Ishikawa (cell line): ENCODE measurements around the gene CACHD1.

Experiments
- CEBPB ChIP-seq: IDR thresholded peaks from 2 replicates; pipeline ENCODE4 v1.6.1; 2012
- CREB1 ChIP-seq: IDR thresholded peaks from 2 replicates; pipeline ENCODE4 v1.6.1; 2012; ENCODE audit warnings: low read depth
- EGR1 ChIP-seq: IDR thresholded peaks from 2 replicates; pipeline ENCODE4 v1.6.1; 2012
- EP300 ChIP-seq: IDR thresholded peaks from 2 replicates; pipeline ENCODE4 v1.6.1; 2012; ENCODE audit warnings: borderline replicate concordance
- FOXM1 ChIP-seq: IDR thresholded peaks from 2 replicates; pipeline ENCODE4 v1.6.1; 2012; ENCODE audit warnings: low read depth, borderline replicate concordance
- NFIC ChIP-seq: IDR thresholded peaks from 2 replicates; pipeline ENCODE4 v1.6.1; 2012
- RAD21 ChIP-seq: IDR thresholded peaks from 2 replicates; pipeline ENCODE4 v1.6.1; 2012; ENCODE audit warnings: low read depth
- TAF1 ChIP-seq: IDR thresholded peaks from 2 replicates; pipeline ENCODE4 v1.6.1; 2012; ENCODE audit warnings: low read depth, mild to moderate bottlenecking
- TCF12 ChIP-seq: IDR thresholded peaks from 2 replicates; pipeline ENCODE4 v1.6.1; 2012; ENCODE audit warnings: low read depth
- TEAD4 ChIP-seq: IDR thresholded peaks from 2 replicates; pipeline ENCODE4 v1.6.1; 2012
- YY1 ChIP-seq: IDR thresholded peaks from 2 replicates; pipeline ENCODE4 v1.6.1; 2012; ENCODE audit warnings: low read depth
- ZBTB7A ChIP-seq: IDR thresholded peaks from 2 replicates; pipeline ENCODE4 v1.6.1; 2012; ENCODE audit warnings: low read depth
- TF ChIP-seq, protein P1 (sequence below): IDR thresholded peaks from 2 replicates; pipeline ENCODE4 v1.6.1; 2012
- TF ChIP-seq, protein P2 (sequence below): IDR thresholded peaks from 2 replicates; pipeline ENCODE4 v1.6.1; 2012; ENCODE audit warnings: low read depth, mild to moderate bottlenecking
- TF ChIP-seq, protein P3 (sequence below): IDR thresholded peaks from 2 replicates; pipeline ENCODE4 v1.6.1; 2012

CACHD1 gene

DNA sequence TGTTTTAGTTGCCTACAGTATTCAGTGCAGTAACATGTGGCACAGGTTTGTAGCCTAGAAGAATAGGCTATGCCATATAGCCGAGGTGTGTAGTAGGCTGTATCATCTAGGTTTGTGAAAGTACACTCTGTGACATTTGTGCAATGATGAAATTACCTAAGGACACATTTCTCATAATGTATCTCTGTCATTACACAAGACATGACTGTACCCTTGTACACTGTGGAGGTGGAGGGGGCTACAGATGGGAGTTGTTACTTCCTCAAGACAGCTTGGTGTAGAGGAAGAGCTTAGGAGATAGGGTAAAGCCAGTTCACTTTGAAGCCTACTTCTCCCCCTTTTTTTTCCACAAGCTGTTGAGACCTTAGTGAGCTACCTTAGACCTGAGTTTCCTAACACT, 215.3 kb downstream of the CACHD1 start:
- TF ChIP-seq, protein P1, sequence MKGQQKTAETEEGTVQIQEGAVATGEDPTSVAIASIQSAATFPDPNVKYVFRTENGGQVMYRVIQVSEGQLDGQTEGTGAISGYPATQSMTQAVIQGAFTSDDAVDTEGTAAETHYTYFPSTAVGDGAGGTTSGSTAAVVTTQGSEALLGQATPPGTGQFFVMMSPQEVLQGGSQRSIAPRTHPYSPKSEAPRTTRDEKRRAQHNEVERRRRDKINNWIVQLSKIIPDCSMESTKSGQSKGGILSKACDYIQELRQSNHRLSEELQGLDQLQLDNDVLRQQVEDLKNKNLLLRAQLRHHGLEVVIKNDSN: no peak
- TF ChIP-seq CREB1 (no peak), CEBPB (no peak), TAF1 (no peak), NFIC (no peak), EP300 (no peak), FOXM1 (no peak), ZBTB7A (no peak), RAD21 (no peak), TEAD4 (no peak), YY1 (no peak), TCF12 (no peak), EGR1 (no peak)
- TF ChIP-seq, protein P2, sequence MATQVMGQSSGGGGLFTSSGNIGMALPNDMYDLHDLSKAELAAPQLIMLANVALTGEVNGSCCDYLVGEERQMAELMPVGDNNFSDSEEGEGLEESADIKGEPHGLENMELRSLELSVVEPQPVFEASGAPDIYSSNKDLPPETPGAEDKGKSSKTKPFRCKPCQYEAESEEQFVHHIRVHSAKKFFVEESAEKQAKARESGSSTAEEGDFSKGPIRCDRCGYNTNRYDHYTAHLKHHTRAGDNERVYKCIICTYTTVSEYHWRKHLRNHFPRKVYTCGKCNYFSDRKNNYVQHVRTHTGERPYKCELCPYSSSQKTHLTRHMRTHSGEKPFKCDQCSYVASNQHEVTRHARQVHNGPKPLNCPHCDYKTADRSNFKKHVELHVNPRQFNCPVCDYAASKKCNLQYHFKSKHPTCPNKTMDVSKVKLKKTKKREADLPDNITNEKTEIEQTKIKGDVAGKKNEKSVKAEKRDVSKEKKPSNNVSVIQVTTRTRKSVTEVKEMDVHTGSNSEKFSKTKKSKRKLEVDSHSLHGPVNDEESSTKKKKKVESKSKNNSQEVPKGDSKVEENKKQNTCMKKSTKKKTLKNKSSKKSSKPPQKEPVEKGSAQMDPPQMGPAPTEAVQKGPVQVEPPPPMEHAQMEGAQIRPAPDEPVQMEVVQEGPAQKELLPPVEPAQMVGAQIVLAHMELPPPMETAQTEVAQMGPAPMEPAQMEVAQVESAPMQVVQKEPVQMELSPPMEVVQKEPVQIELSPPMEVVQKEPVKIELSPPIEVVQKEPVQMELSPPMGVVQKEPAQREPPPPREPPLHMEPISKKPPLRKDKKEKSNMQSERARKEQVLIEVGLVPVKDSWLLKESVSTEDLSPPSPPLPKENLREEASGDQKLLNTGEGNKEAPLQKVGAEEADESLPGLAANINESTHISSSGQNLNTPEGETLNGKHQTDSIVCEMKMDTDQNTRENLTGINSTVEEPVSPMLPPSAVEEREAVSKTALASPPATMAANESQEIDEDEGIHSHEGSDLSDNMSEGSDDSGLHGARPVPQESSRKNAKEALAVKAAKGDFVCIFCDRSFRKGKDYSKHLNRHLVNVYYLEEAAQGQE: no peak
- TF ChIP-seq, protein P3, sequence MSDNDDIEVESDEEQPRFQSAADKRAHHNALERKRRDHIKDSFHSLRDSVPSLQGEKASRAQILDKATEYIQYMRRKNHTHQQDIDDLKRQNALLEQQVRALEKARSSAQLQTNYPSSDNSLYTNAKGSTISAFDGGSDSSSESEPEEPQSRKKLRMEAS: no peak

DNA sequence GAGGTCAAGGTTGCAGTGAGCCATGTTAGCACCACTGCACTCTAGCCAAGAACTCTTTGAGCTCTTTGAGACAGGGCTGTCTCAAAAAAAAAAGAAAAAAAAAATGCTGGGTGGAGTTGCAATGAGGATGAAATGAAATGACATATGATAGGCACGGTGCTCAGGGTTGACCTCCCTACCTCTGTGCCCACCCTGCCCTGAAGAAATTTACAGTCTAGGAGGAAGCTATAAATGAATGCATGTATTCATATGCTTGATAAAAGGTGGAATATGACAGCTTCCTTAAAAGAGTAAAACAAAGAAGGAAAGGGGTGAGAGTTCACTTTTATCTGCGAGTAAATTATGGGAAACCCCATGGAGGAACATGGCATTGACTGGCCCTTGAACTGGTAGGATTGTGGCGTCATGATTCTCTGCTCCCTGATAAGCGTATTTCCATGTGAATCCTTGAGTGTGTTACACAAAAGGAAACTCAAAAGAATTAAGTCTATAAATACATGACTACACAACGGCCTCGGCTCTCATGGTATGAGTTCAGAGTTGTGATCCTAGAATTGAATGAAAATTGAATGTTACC, 215.9 kb downstream of the CACHD1 start:
- no peak for TF ChIP-seq TEAD4
- TF ChIP-seq, protein P1: no peak
- TF ChIP-seq NFIC: no peak
- TF ChIP-seq RAD21: no peak
- TF ChIP-seq EGR1: no peak
- TF ChIP-seq TAF1: no peak
- no peak for TF ChIP-seq CREB1
- no peak for TF ChIP-seq CEBPB
- TF ChIP-seq, protein P3: no peak
- TF ChIP-seq, protein P2: no peak
- TF ChIP-seq YY1: no peak
- no peak for TF ChIP-seq EP300
- no peak for TF ChIP-seq FOXM1
- TF ChIP-seq ZBTB7A: no peak
- no peak for TF ChIP-seq TCF12

DNA sequence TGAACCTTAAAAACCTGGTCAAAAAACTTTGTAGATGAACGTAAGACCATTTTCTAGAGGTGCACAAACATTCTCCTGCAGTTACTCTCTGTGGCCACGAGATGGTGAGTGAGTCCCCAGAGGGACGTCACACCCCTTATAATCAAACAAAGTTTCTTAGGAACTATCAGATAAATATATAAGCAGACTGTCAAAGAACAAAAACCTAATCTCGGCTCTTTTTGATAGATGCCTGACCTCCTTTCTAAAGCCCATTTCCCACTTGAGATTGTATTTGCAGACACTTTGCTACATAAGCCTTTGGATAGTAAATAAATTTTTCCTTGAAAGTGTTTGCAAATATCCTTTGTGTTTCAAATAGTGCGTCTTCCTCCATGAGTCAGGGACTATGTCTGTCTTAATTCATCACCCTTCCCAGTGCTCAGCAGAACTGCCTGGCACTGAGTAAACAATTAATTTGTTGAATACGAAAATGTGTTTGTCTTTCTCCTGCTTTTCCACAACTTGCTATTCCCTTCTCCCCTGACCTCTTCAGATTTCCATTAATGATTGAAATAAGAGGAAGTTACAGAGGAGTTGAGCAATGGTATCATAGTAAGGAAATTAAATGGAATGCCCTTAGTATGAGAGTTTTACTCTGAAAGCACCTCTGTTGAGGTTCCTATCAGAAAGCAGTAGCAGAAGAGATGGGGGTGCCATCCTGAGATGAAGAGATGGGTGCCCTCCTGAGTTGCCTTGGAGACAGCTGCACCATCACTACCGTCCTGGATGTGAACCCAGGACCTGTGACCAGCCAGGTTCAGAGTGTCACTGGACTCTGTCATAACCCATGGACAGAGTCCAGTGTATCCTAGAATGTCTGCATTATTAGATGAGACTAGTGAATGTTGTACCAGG, 217.1 kb downstream of the CACHD1 start:
- TF ChIP-seq RAD21 (peak; percentile 77), EGR1 (no peak)

DNA sequence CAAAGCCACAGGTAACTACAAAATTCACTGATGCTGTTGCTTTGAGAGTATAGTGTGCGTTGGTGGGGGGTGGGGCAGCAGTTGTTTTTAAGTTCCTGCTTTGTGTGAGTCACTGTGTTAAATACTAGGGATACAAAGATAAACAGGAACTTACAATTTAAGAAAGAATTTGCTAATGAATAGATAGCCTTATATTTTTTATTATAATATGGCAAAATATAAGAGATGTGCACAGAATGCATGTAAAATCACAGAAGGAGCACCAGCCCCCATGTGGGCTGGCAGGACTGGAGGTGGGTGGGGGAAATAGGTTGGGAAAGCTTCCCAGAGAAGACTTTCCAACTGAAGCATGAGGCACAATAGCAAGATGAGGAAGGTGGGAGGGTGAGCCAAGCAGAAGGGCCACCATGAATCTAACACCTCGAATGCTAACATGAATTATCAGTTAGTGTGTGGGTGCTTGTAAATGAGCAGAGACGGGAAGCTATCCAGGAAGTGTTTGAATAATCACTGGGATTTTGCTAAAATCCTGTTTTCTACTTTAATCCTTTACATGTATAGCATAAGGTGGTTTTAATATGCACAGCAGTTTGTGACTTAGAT, 217.9 kb downstream of the CACHD1 start:
- TF ChIP-seq ZBTB7A (no peak), CREB1 (no peak), TAF1 (no peak), FOXM1 (no peak), RAD21 (no peak), EP300 (no peak), TCF12 (no peak), CEBPB (no peak), EGR1 (no peak), TEAD4 (no peak), NFIC (no peak), YY1 (no peak)
- TF ChIP-seq, protein P3: no peak
- TF ChIP-seq, protein P1: no peak
- TF ChIP-seq, protein P2: no peak
